Ovary (tissue), 3 donors: ENCODE measurements around the gene TTLL11.

ENCODE experiments used
- EP300 ChIP-seq: sonication (generic); formaldehyde crosslinking; IDR thresholded peaks from one replicate; pipeline ENCODE4 v1.6.1; 2017; ENCODE audit warnings: antibody characterized with exemption
- POLR2A ChIP-seq: fragments of 450-650 bp; IDR thresholded peaks from one replicate; pipeline ENCODE4 v1.6.1; 2017; ENCODE audit warnings: antibody characterized with exemption, mild to moderate bottlenecking, moderate library complexity
- TF ChIP-seq, protein P1 (sequence below), 3 donors: fragments of 450-650 bp in 2 of 3; fragments of 200-600 bp in 1 of 3; IDR thresholded peaks; one replicate each; pipeline versions ENCODE4 v1.5.1 to v1.8.0; 2016 to 2022; ENCODE audit warnings: antibody characterized with exemption in 3 of 3, mild to moderate bottlenecking in 1 of 3
- donor health status: DM: no; HTN: no; CAD: no.

DNA sequence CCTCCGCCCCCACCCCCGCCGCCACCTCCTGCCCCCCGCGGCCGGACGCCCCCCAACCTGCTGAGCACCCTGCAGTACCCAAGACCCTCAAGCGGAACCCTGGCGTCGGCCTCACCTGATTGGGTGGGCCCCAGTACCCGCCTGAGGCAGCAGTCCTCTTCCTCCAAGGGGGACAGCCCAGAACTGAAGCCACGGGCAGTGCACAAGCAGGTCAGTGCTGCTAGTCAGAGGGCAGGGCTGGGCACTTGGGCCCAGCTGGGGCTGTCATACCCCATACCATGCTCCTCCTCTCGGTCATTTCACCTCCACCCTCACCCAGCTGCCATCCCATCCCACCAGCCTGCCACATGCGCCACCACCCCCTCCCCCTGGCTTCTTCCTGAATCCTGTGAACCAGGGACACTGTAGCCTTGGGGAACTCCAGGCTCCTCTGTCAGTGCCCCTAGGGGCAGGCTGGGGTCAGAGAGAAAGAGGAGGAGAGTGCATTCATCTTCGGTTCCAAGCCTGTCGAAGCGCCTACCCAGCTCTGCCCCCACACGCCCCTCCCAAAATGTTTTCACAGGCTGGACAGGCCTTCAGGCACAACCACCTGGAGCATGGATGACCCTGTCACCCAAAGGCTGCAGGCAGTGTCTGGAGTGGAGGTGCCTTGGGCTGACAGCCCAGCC is 319.7 kb downstream of the TTLL11 start:
- TF ChIP-seq, protein P1, sequence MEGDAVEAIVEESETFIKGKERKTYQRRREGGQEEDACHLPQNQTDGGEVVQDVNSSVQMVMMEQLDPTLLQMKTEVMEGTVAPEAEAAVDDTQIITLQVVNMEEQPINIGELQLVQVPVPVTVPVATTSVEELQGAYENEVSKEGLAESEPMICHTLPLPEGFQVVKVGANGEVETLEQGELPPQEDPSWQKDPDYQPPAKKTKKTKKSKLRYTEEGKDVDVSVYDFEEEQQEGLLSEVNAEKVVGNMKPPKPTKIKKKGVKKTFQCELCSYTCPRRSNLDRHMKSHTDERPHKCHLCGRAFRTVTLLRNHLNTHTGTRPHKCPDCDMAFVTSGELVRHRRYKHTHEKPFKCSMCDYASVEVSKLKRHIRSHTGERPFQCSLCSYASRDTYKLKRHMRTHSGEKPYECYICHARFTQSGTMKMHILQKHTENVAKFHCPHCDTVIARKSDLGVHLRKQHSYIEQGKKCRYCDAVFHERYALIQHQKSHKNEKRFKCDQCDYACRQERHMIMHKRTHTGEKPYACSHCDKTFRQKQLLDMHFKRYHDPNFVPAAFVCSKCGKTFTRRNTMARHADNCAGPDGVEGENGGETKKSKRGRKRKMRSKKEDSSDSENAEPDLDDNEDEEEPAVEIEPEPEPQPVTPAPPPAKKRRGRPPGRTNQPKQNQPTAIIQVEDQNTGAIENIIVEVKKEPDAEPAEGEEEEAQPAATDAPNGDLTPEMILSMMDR (IDR thresholded peaks at IDR 0.05) = no peak
- TF ChIP-seq POLR2A (no peak), EP300 (no peak)
